Measurements from ENCODE around the gene MYH11. TPM values are rescaled to one million over a fixed set of nuclear protein-coding genes. Genes with fewer than 3 reads are reported as not detected.

The MYH11 gene
- total RNA-seq (2022) (0.05 TPM in 1 of 2 replicates, not detected in the other), Bru-seq, nascent RNA (percentile 1 among the genes with signal in this experiment), BruChase-seq, experiment 1, labeled RNA remaining after a 6-hour chase (percentile 5 among the genes with signal in this experiment), BruChase-seq, experiment 2, labeled RNA remaining after a 2-hour chase (percentile 7 among the genes with signal in this experiment)
- long read RNA-seq, partial matches to known transcripts, result 0 of 16 reads
- long read RNA-seq, other reads (novel, unspliced or antisense), result 16 of 16 reads

DNA sequence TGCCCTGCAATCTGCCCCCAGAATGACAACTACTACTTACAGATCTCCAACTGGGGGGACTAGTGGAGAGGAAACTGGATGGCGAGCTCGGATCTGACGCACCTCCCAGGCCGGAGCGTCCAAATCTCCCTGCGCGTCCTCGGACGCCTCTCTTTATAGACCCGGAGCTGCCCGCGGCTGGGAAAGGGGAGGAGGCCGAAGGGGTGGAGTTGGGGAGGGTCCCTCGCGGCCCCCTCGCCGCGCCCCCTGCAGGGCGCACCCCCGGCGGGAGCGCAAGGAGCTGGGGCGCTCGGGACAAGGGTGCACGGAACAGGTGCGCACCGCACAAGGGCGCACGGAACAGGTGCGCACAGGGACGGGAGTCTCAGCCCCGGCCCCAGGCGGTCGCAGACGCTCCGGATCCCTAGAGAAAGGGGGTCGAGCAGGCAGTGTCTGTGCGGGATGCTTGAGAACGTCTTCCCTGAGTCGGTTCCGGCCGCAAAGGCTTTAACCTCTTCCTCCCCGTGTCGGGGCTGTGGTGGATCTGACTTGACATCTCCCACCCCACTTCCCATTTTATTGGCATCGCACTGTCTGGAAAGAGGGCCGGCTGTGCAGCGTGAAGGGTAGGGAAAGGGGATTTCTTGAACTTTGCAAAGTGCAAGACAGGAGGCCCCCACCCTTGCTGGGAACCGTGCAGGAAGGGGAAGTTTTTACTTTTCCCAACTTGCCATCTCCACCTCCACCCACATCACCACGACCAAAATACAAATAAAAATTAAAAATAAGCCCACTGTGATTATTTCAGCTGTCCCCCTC is at the start of gene MYH11:
Gene MYH11 (minus strand): TSS at position 128 of the 798 bp plus-strand sequence. CDS start 18,776 bp downstream, outside the sequence.
- Mint-ChIP-seq H3K36me3 (ENCODE audit: insufficient read depth, unreplicated experiment) (no peaks in the 10 kb centered on the region), H3K4me3 (ENCODE audit: low read depth, unreplicated experiment) (peak within 1 kb of the TSS; percentile 4), H3K4me1 (ENCODE audit: low read depth, unreplicated experiment) (peaks cover 9% of the 10 kb centered on the region), H3K9me3 (ENCODE audit: low read depth, unreplicated experiment) (no peaks in the 10 kb centered on the region), H3K27me3 (ENCODE audit: unreplicated experiment) (peaks cover 71% of the 10 kb centered on the region), H3K27ac (ENCODE audit: unreplicated experiment) (no peak within 1 kb of the TSS)
- no peak for DNase-seq
- BruUV-seq (replicated peaks), result no TSS peak
- TF ChIP-seq, protein P1, sequence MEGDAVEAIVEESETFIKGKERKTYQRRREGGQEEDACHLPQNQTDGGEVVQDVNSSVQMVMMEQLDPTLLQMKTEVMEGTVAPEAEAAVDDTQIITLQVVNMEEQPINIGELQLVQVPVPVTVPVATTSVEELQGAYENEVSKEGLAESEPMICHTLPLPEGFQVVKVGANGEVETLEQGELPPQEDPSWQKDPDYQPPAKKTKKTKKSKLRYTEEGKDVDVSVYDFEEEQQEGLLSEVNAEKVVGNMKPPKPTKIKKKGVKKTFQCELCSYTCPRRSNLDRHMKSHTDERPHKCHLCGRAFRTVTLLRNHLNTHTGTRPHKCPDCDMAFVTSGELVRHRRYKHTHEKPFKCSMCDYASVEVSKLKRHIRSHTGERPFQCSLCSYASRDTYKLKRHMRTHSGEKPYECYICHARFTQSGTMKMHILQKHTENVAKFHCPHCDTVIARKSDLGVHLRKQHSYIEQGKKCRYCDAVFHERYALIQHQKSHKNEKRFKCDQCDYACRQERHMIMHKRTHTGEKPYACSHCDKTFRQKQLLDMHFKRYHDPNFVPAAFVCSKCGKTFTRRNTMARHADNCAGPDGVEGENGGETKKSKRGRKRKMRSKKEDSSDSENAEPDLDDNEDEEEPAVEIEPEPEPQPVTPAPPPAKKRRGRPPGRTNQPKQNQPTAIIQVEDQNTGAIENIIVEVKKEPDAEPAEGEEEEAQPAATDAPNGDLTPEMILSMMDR (IDR thresholded peaks at IDR 0.05; ENCODE audit: unreplicated experiment), result no peak
- CTCF ChIA-PET, result interaction anchor here (1.4 kb wide), 1 partner anchor 31 kb away, joined by 3 read pairs; the partner anchor contains the start of gene CEP20
- intact Hi-C loops (cut with micrococcal nuclease; ENCODE audit: unreplicated experiment), result no loop called here

- intact Hi-C loops (cut with micrococcal nuclease; ENCODE audit: unreplicated experiment), result no loop called here
- no TSS peak for BruUV-seq (replicated peaks)
- no peaks in the 10 kb centered on the region for H3K36me3 Mint-ChIP-seq (ENCODE audit: insufficient read depth, unreplicated experiment)
- H3K4me3 Mint-ChIP-seq (ENCODE audit: low read depth, unreplicated experiment), result no peak overlapping the region
- CTCF ChIA-PET, result no interaction called here
- no peak overlapping the region for H3K27ac Mint-ChIP-seq (ENCODE audit: unreplicated experiment)
- no peaks in the 10 kb centered on the region for H3K4me1 Mint-ChIP-seq (ENCODE audit: low read depth, unreplicated experiment)
- no peak for DNase-seq
- TF ChIP-seq, protein P1 (IDR thresholded peaks at IDR 0.05; ENCODE audit: unreplicated experiment), result no peak
- peaks cover 5% of the 10 kb centered on the region for H3K9me3 Mint-ChIP-seq (ENCODE audit: low read depth, unreplicated experiment)
- no peaks in the 10 kb centered on the region for H3K27me3 Mint-ChIP-seq (ENCODE audit: unreplicated experiment)
Measured at GRCh38 chr16:15906439-15906838, 49.6 kb upstream of the MYH11 start.

DNA sequence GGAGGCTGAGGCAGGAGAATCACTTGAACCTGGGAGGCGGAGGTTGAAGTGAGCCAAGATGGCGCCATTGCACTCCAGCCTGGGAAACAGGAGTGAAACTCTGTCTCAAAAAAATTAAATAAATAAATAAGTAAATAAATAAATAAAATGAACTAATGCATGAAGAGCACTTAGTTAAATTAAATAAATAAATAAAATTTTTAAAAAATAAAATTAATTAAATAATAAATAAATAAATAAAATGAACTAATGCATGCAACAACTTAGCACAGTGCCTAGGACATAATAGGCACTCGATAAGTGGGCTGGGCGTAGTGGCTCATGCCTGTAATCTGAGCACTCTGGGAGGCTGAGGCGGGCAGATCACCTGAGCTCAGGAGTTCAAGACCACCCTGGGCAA is 47.1 kb upstream of the MYH11 start:
- CTCF ChIA-PET, result interaction anchor here (0.7 kb wide), 1 partner anchor 31 kb away, joined by 3 read pairs; no protein-coding TSS in a partner anchor

GRCh38 chr16:15900901-15901500 is 44.2 kb upstream of the MYH11 start:
- H3K27ac Mint-ChIP-seq (ENCODE audit: unreplicated experiment), result no peak overlapping the region
- no peaks in the 10 kb centered on the region for H3K9me3 Mint-ChIP-seq (ENCODE audit: low read depth, unreplicated experiment)
- CTCF ChIA-PET, result no interaction called here
- intact Hi-C loops (cut with micrococcal nuclease; ENCODE audit: unreplicated experiment), result loop anchor here (5.0 kb wide), 1 partner anchor 46 kb away; the partner anchor contains the start of gene ABCC1
- H3K4me1 Mint-ChIP-seq (ENCODE audit: low read depth, unreplicated experiment), result peaks cover 19% of the 10 kb centered on the region
- BruUV-seq (replicated peaks), result no TSS peak
- TF ChIP-seq, protein P1 (IDR thresholded peaks at IDR 0.05; ENCODE audit: unreplicated experiment), result no peak
- H3K36me3 Mint-ChIP-seq (ENCODE audit: insufficient read depth, unreplicated experiment), result no peaks in the 10 kb centered on the region
- DNase-seq, result no peak
- H3K27me3 Mint-ChIP-seq (ENCODE audit: unreplicated experiment), result no peaks in the 10 kb centered on the region
- no peak overlapping the region for H3K4me3 Mint-ChIP-seq (ENCODE audit: low read depth, unreplicated experiment)

More for the DNA sequence above, 47.1 kb upstream of the MYH11 start:
- Mint-ChIP-seq H3K4me3 (ENCODE audit: low read depth, unreplicated experiment) (no peak overlapping the region), H3K27ac (ENCODE audit: unreplicated experiment) (no peak overlapping the region), H3K36me3 (ENCODE audit: insufficient read depth, unreplicated experiment) (no peaks in the 10 kb centered on the region), H3K27me3 (ENCODE audit: unreplicated experiment) (no peaks in the 10 kb centered on the region), H3K4me1 (ENCODE audit: low read depth, unreplicated experiment) (peaks cover 19% of the 10 kb centered on the region), H3K9me3 (ENCODE audit: low read depth, unreplicated experiment) (peaks cover 5% of the 10 kb centered on the region)
- BruUV-seq (replicated peaks), result no TSS peak
- intact Hi-C loops (cut with micrococcal nuclease; ENCODE audit: unreplicated experiment), result loop anchor here (5.0 kb wide), 1 partner anchor 43 kb away; the partner anchor contains the start of gene ABCC1
- DNase-seq, result no peak
- TF ChIP-seq, protein P1 (IDR thresholded peaks at IDR 0.05; ENCODE audit: unreplicated experiment), result no peak

Data from Calu3 (cell line).